SK-N-SH (cell line): ENCODE measurements around the gene LIMS2. TPM values are rescaled to one million over a fixed set of nuclear protein-coding genes. Genes with fewer than 3 reads are reported as not detected.

ENCODE experiments used
- CTCF ChIA-PET: fragments of 300-600, 350-600 bp; formaldehyde crosslinking; extraction: SDS; loops from one replicate; lab custom pipeline; 2021; lab: Yijun Ruan, JAX
- POLR2A ChIA-PET: fragments of 350-600 bp; sonication (Branson Sonifier 250); formaldehyde crosslinking; extraction: SDS; loops from one replicate; lab custom pipeline; 2020; ENCODE audit warnings: antibody characterized with exemption, inconsistent platforms; lab: Yijun Ruan, JAX
- DNase-seq: peaks from one replicate; pipeline ENCODE4 v3.0.0; 2012
- H2AFZ ChIP-seq: fragments of 200-600 bp; sonication (generic); 2 replicates; pipeline ENCODE4 v1.8.1; 2016; ENCODE audit warnings: antibody characterized with exemption, mild to moderate bottlenecking, low read depth
- H3F3A ChIP-seq: fragments of 200-600 bp; sonication (generic); replicated peaks from 2 replicates; pipeline ENCODE3; 2016; ENCODE audit warnings: antibody characterized with exemption, mild to moderate bottlenecking; ENCODE audit not compliant: insufficient read depth
- H3K27ac ChIP-seq, 2 experiments: fragments of 200-500 bp in 1 of 2; fragments of 200-600 bp in 1 of 2; sonication (Bioruptor generic) in 1 of 2; sonication (generic), shearing (Covaris generic) in 1 of 2; 2 replicates each; pipeline versions ENCODE4 v1.5.1 to v1.6.1; 2014 to 2016; ENCODE audit warnings: low read depth in 2 of 2, inconsistent platforms in 1 of 2, low read length in 1 of 2, mild to moderate bottlenecking in 1 of 2, mixed read lengths in 1 of 2
- H3K27me3 ChIP-seq: fragments of 200-600 bp; sonication (generic), shearing (Covaris generic); 2 replicates; pipeline ENCODE4 v1.6.1; 2016; ENCODE audit warnings: mixed run types; ENCODE audit not compliant: insufficient read depth
- H3K36me3 ChIP-seq, 2 experiments: fragments of 200-500 bp in 1 of 2; fragments of 200-600 bp in 1 of 2; sonication (Bioruptor generic) in 1 of 2; sonication (generic) in 1 of 2; replicated peaks in 1 of 2; 2 replicates each; pipeline versions ENCODE3 to v1.5.1; 2014 to 2016; ENCODE audit warnings: low read length in 1 of 2, mild to moderate bottlenecking in 1 of 2; ENCODE audit not compliant: insufficient read depth in 2 of 2, control insufficient read depth in 1 of 2
- H3K4me1 ChIP-seq, 2 experiments: fragments of 200-500 bp in 1 of 2; fragments of 200-600 bp in 1 of 2; sonication (Bioruptor generic) in 1 of 2; sonication (generic), shearing (Covaris generic) in 1 of 2; 2 replicates each; pipeline versions ENCODE4 v1.5.1 to v1.6.1; 2014 to 2016; ENCODE audit warnings: low read depth in 1 of 2, low read length in 1 of 2, mixed run types in 1 of 2; ENCODE audit not compliant: insufficient read depth in 2 of 2, control insufficient read depth in 1 of 2
- H3K4me2 ChIP-seq: fragments of 200-600 bp; sonication (generic), shearing (Covaris generic); 2 replicates; pipeline ENCODE4 v1.6.1; 2017; ENCODE audit warnings: mixed run types
- H3K4me3 ChIP-seq, 2 experiments: fragments of 200-500 bp in 1 of 2; fragments of 200-600 bp in 1 of 2; sonication (Bioruptor generic) in 1 of 2; sonication (generic), shearing (Covaris generic) in 1 of 2; 2 replicates each; pipeline versions ENCODE4 v1.5.1 to v1.8.1; 2014 to 2016; ENCODE audit warnings: low read depth in 2 of 2, inconsistent platforms in 1 of 2, low read length in 1 of 2, mild to moderate bottlenecking in 1 of 2, mixed read lengths in 1 of 2, moderate library complexity in 1 of 2
- H3K79me2 ChIP-seq: fragments of 200-600 bp; sonication (generic); 2 replicates; pipeline ENCODE4 v1.8.1; 2017; ENCODE audit warnings: mild to moderate bottlenecking; ENCODE audit not compliant: insufficient read depth
- H3K9ac ChIP-seq: fragments of 200-600 bp; sonication (generic); 2 replicates; pipeline ENCODE4 v1.6.1; 2017; ENCODE audit warnings: mixed run types
- H3K9me2 ChIP-seq: fragments of 200-600 bp; sonication (generic); 2 replicates; pipeline ENCODE4 v1.6.1; 2017; ENCODE audit warnings: mixed run types
- H3K9me3 ChIP-seq: fragments of 200-600 bp; sonication (generic); 2 replicates; pipeline ENCODE4 v1.6.1; 2017; ENCODE audit warnings: mixed run types, mild to moderate bottlenecking, moderate library complexity
- H4K20me1 ChIP-seq: fragments of 200-600 bp; sonication (generic); 2 replicates; pipeline ENCODE4 v1.6.1; 2017; ENCODE audit warnings: mild to moderate bottlenecking, mixed run types; ENCODE audit not compliant: insufficient read depth
- CHD2 ChIP-seq: fragments of 150-350 bp; IDR thresholded peaks from 2 replicates; pipeline ENCODE4 v1.6.1; 2018; ENCODE audit warnings: low read length; ENCODE audit not compliant: partially characterized antibody
- EP300 ChIP-seq, 2 experiments: IDR thresholded peaks; 2 replicates each; pipeline versions ENCODE4 v1.4.0 to v1.6.1; 2012; ENCODE audit warnings: borderline replicate concordance in 1 of 2, low read depth in 1 of 2, low read length in 1 of 2
- EZH2phosphoT487 ChIP-seq: fragments of 200-600 bp; sonication (generic); IDR thresholded peaks from 2 replicates; pipeline ENCODE4 v1.6.1; 2017; ENCODE audit warnings: low read depth, mixed run types, mild to moderate bottlenecking, antibody characterized with exemption, moderate library complexity, borderline replicate concordance
- FOXJ3 ChIP-seq: sonication (generic); formaldehyde crosslinking; IDR thresholded peaks from 2 replicates; pipeline ENCODE4 v1.5.1; 2020; ENCODE audit warnings: mild to moderate bottlenecking, missing genetic modification reagents
- GABPA ChIP-seq: IDR thresholded peaks from 2 replicates; pipeline ENCODE4 v1.4.0; 2012; ENCODE audit warnings: low read depth, mild to moderate bottlenecking
- GATA2 ChIP-seq: sonication (generic); formaldehyde crosslinking; IDR thresholded peaks from 2 replicates; pipeline ENCODE4 v1.5.0; 2020; ENCODE audit warnings: mild to moderate bottlenecking, missing genetic modification reagents
- MAX ChIP-seq: IDR thresholded peaks from 2 replicates; pipeline ENCODE4 v1.4.0; 2012; ENCODE audit warnings: low read depth
- PBX3 ChIP-seq: IDR thresholded peaks from 2 replicates; pipeline ENCODE4; 2012
- POLR2AphosphoS5 ChIP-seq: IDR thresholded peaks from 2 replicates; pipeline ENCODE4 v1.6.1; 2012; ENCODE audit warnings: low read depth, low read length
- SIN3A ChIP-seq: IDR thresholded peaks from 2 replicates; pipeline ENCODE4 v1.6.1; 2012; ENCODE audit warnings: low read depth, mild to moderate bottlenecking, low read length, moderate library complexity, borderline replicate concordance
- WGBS: methylation state at CpG from one replicate; pipeline ENCODE4 v1.1.6; 2017; ENCODE audit warnings: low lambda C conversion rate; 5-methylcytosine and 5-hydroxymethylcytosine counted together
- polyA plus RNA-seq, 3 experiments: library from polyadenylated mRNA; depleted of rRNA; stranded (reverse); fragments of >200 nt; gene quantifications; 2 replicates each; pipeline ENCODE4 v1.2.3, GENCODE V29; 2012
- TF ChIP-seq, protein P1 (sequence below): IDR thresholded peaks from 2 replicates; pipeline ENCODE4 v1.6.1; 2012; ENCODE audit warnings: mild to moderate bottlenecking, low read depth, low read length, moderate library complexity

The LIMS2 gene
- polyA plus RNA-seq, 1 of the 3 experiments (the other 2 are of a cell fraction), result 2.7 TPM

- no peak overlapping the region for H3K9ac ChIP-seq
- no peak overlapping the region for H3K27ac ChIP-seq
- no peak overlapping the region for H2AFZ ChIP-seq
- no peak overlapping the region for H3K4me3 ChIP-seq
- DNase-seq, result no peak
- CTCF ChIA-PET, result interaction anchor here (1.4 to 2.6 kb wide), 2 partner anchors 20 to 39 kb away, joined by 4 to 13 read pairs; no protein-coding TSS in a partner anchor
- WGBS, result 47% methylated on average over 9 of the region's 11 CpGs
- no peaks in the 10 kb centered on the region for H3F3A ChIP-seq
- H3K36me3 ChIP-seq, result no peaks in the 10 kb centered on the region
- H3K9me3 ChIP-seq, result no peaks in the 10 kb centered on the region; the same call in 1 of the 2 replicates
- H3K9me2 ChIP-seq, result no peaks in the 10 kb centered on the region
- TF ChIP-seq GABPA, result no peak
- no peak for TF ChIP-seq GATA2 (CRISPR knock-in tag)
- no peak for TF ChIP-seq CHD2
- no peak for TF ChIP-seq EZH2phosphoT487
- TF ChIP-seq FOXJ3 (CRISPR knock-in tag), result no peak
- no peak for TF ChIP-seq PBX3
- TF ChIP-seq EP300 (IDR thresholded peaks at IDR 0.05; ENCODE audit: borderline replicate concordance in 1 of 2, low read depth in 1 of 2, low read length in 1 of 2), result no peak
- TF ChIP-seq, protein P1, sequence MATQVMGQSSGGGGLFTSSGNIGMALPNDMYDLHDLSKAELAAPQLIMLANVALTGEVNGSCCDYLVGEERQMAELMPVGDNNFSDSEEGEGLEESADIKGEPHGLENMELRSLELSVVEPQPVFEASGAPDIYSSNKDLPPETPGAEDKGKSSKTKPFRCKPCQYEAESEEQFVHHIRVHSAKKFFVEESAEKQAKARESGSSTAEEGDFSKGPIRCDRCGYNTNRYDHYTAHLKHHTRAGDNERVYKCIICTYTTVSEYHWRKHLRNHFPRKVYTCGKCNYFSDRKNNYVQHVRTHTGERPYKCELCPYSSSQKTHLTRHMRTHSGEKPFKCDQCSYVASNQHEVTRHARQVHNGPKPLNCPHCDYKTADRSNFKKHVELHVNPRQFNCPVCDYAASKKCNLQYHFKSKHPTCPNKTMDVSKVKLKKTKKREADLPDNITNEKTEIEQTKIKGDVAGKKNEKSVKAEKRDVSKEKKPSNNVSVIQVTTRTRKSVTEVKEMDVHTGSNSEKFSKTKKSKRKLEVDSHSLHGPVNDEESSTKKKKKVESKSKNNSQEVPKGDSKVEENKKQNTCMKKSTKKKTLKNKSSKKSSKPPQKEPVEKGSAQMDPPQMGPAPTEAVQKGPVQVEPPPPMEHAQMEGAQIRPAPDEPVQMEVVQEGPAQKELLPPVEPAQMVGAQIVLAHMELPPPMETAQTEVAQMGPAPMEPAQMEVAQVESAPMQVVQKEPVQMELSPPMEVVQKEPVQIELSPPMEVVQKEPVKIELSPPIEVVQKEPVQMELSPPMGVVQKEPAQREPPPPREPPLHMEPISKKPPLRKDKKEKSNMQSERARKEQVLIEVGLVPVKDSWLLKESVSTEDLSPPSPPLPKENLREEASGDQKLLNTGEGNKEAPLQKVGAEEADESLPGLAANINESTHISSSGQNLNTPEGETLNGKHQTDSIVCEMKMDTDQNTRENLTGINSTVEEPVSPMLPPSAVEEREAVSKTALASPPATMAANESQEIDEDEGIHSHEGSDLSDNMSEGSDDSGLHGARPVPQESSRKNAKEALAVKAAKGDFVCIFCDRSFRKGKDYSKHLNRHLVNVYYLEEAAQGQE, result no peak
- no peak for TF ChIP-seq SIN3A
- TF ChIP-seq MAX, result no peak
- TF ChIP-seq POLR2AphosphoS5, result no peak
- H3K79me2 ChIP-seq, result no peaks in the 10 kb centered on the region
- no peaks in the 10 kb centered on the region; a peak in 1 of 4 replicates for H3K4me1 ChIP-seq
- POLR2A ChIA-PET, result no interaction called here
- no peak overlapping the region for H3K4me2 ChIP-seq
- H4K20me1 ChIP-seq, result no peaks in the 10 kb centered on the region
- H3K27me3 ChIP-seq, result no peaks in the 10 kb centered on the region
These were observed 64.0 kb downstream of the LIMS2 start for GRCh38 chr2:127611076-127611925.
